Measurements from ENCODE around the gene CWC22.

Gene CWC22

DNA sequence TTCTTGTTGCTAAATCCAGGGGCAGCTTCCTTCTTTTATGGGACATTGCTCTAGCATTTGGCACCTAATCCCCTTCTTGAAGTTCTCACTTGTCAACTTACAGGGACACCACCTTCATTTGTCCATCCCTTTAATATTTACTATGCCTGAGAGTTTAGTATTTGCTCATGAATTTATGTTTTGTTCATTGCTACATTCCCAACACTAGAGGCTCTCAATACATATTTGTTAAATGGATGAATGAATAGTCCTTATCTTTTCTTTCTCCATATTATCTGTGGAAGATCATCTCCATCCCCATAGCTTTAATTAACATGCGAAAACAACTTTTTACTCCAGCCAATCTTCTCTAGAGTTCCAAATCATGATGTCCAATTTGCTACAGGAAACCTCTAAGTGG is 5.4 kb downstream of the CWC22 start:
- H3K36me3 Mint-ChIP-seq (ENCODE audit: low read depth) = peaks cover 4% of the 10 kb centered on the region
- peaks cover 4% of the 10 kb centered on the region for H3K4me1 Mint-ChIP-seq
- TF ChIP-seq, protein P1, sequence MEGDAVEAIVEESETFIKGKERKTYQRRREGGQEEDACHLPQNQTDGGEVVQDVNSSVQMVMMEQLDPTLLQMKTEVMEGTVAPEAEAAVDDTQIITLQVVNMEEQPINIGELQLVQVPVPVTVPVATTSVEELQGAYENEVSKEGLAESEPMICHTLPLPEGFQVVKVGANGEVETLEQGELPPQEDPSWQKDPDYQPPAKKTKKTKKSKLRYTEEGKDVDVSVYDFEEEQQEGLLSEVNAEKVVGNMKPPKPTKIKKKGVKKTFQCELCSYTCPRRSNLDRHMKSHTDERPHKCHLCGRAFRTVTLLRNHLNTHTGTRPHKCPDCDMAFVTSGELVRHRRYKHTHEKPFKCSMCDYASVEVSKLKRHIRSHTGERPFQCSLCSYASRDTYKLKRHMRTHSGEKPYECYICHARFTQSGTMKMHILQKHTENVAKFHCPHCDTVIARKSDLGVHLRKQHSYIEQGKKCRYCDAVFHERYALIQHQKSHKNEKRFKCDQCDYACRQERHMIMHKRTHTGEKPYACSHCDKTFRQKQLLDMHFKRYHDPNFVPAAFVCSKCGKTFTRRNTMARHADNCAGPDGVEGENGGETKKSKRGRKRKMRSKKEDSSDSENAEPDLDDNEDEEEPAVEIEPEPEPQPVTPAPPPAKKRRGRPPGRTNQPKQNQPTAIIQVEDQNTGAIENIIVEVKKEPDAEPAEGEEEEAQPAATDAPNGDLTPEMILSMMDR (IDR thresholded peaks at IDR 0.05; ENCODE audit: unreplicated experiment in 3 of 3) = no peak
- H3K27ac Mint-ChIP-seq = no peak overlapping the region
- no peak overlapping the region for H3K4me3 Mint-ChIP-seq
- no peaks in the 10 kb centered on the region for H3K27me3 Mint-ChIP-seq (ENCODE audit: low read depth)
- no peaks in the 10 kb centered on the region for H3K9me3 Mint-ChIP-seq

- Mint-ChIP-seq H3K36me3 (ENCODE audit: low read depth) (peaks cover 4% of the 10 kb centered on the region), H3K4me3 (no peak overlapping the region), H3K4me1 (no peaks in the 10 kb centered on the region), H3K9me3 (no peaks in the 10 kb centered on the region), H3K27ac (no peak overlapping the region), H3K27me3 (ENCODE audit: low read depth) (no peaks in the 10 kb centered on the region)
- TF ChIP-seq, protein P1 (IDR thresholded peaks at IDR 0.05; ENCODE audit: unreplicated experiment in 3 of 3) = no peak
Observed at GRCh38 chr2:180000434-180000833, 6.7 kb downstream of the CWC22 start.

DNA sequence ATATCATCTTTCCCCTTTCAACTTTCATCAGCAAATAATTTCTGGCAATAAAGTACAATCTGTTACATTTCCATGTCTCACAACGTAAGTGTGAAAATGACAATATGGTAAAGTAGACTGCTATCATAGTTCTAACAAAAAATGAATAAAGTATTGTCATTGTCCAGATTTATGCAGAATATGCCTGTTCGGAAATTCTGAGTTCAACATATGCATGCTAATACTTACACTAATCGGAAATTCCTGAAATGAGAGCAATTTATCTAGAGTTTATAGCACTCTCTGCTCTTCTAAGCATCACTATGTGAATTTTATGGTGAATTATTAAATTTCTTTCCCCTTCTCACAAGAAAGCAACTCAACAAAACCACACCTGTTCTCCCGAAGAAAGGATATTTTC is 8.1 kb downstream of the CWC22 start:
- Mint-ChIP-seq H3K4me3 (no peak overlapping the region), H3K4me1 (no peaks in the 10 kb centered on the region), H3K9me3 (no peaks in the 10 kb centered on the region), H3K27me3 (ENCODE audit: low read depth) (no peaks in the 10 kb centered on the region), H3K36me3 (ENCODE audit: low read depth) (peaks cover 4% of the 10 kb centered on the region), H3K27ac (no peak overlapping the region)
- TF ChIP-seq, protein P1 (IDR thresholded peaks at IDR 0.05; ENCODE audit: unreplicated experiment in 3 of 3) = no peak

DNA sequence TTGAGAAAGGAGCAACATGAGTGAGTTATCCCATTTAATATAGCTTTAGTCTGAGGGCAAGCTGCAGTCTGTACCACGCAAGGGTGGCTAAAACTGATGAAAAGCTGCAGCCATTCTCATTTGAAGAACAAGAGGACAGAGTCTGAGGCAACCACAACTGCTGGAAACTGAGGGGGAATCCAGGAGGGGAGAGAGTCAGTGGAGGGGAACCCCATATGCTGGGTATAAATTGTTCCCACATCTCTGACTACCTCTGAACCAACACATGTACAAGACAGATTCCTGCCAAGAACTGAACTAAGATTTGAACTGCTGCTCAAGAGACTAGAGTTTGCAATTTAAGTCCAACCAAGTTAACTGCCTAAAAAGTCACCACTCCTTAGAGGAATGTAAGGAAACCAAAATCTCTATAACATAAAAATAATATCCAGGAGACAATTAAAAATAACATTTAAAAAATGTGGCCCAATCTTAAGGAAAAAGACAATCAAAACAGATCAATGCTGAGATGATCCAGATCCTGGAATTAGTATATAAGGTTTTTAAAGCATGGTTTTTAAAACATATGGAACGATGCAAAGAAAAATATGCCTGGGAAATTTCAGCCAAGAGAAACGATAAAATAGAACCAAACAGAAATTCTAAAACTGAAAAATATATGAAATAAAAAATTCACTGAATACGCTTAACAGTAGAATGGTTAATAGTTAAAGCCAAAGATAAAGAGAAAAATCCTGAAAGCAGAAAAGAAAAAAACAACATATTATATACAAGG is 11.2 kb downstream of the CWC22 start:
- no peaks in the 10 kb centered on the region for H3K4me1 Mint-ChIP-seq
- no peak overlapping the region for H3K4me3 Mint-ChIP-seq
- H3K36me3 Mint-ChIP-seq (ENCODE audit: low read depth) = peaks cover 18% of the 10 kb centered on the region
- TF ChIP-seq, protein P1 (IDR thresholded peaks at IDR 0.05; ENCODE audit: unreplicated experiment in 3 of 3) = no peak
- H3K27me3 Mint-ChIP-seq (ENCODE audit: low read depth) = no peaks in the 10 kb centered on the region
- no peak overlapping the region for H3K27ac Mint-ChIP-seq
- H3K9me3 Mint-ChIP-seq = no peaks in the 10 kb centered on the region

DNA sequence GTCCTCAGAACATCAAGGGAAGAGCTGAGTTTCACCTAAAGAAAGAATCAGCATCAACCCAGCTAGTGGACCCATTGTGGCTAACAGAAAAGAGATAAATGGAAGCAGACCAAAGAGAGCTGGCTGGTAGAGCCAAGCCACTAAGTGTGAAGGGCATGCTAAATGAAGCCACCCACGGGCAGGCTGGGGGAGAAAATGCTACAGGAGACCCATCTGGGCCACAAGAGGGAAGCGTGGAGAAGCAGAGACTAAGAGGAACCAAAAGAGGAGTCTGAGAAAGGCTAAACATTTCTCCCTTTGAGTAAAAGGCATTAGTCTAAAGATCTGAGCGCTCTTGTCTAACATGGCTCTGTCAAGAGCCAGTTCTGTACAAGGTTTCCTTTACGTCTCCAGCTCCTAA is 15.8 kb downstream of the CWC22 start:
- Mint-ChIP-seq H3K4me1 (no peaks in the 10 kb centered on the region), H3K36me3 (ENCODE audit: low read depth) (peaks cover 39% of the 10 kb centered on the region), H3K9me3 (no peaks in the 10 kb centered on the region), H3K27ac (no peak overlapping the region), H3K27me3 (ENCODE audit: low read depth) (no peaks in the 10 kb centered on the region), H3K4me3 (no peak overlapping the region)
- TF ChIP-seq, protein P1 (IDR thresholded peaks at IDR 0.05; ENCODE audit: unreplicated experiment in 3 of 3) = no peak
